Uterus (tissue), 4 donors: ENCODE data around the gene TLN1. TPM values are rescaled to one million over a fixed set of nuclear protein-coding genes. Genes with fewer than 3 reads are reported as not detected.

Experiments
- DNase-seq, 2 donors: peaks; one replicate each; pipeline ENCODE4 v3.0.0-alpha.2; 2019 to 2020
- H3K27ac ChIP-seq, 2 donors: fragments of 200-600 bp; sonication (generic); 1 replicate in 1 of 2; 2 replicates in 1 of 2; pipeline ENCODE4 v1.5.1; 2016 to 2018
- H3K27me3 ChIP-seq, 2 donors: fragments of 200-600 bp; sonication (generic); one replicate each; pipeline ENCODE4 v1.5.1; 2018 to 2019; ENCODE audit warnings: control low read depth in 1 of 2
- H3K36me3 ChIP-seq, 2 donors: fragments of 200-600 bp; sonication (generic); one replicate each; pipeline ENCODE4 v1.5.1; 2019; ENCODE audit warnings: control low read depth in 1 of 2
- H3K4me1 ChIP-seq, 2 donors: fragments of 200-600 bp; sonication (generic); one replicate each; pipeline ENCODE4 v1.5.1; 2018 to 2019; ENCODE audit warnings: control low read depth in 1 of 2
- H3K4me3 ChIP-seq, 2 donors: fragments of 200-600 bp; sonication (generic); 1 replicate in 1 of 2; 2 replicates in 1 of 2; pipeline ENCODE4 v1.5.1; 2018 to 2019; ENCODE audit warnings: mild to moderate bottlenecking in 1 of 2
- H3K9me3 ChIP-seq, 2 donors: fragments of 200-600 bp; sonication (generic); one replicate each; pipeline ENCODE4 v1.5.1; 2019; ENCODE audit warnings: control low read depth in 1 of 2
- POLR2A ChIP-seq, 2 donors: fragments of 450-650 bp; IDR thresholded peaks; one replicate each; pipeline ENCODE4 v1.6.1; 2016; ENCODE audit warnings: antibody characterized with exemption in 2 of 2, mild to moderate bottlenecking in 1 of 2, moderate library complexity in 1 of 2
- intact Hi-C: fragments of 100-400 bp; cut with DNase I; formaldehyde crosslinking; loops from one replicate; pipeline ENCODE4 v1.15.1; 2023; ENCODE audit warnings: low total_unique reads
- total RNA-seq, 4 donors: library from RNA; depleted of rRNA in 3 of 4; stranded (reverse); fragments of >200 nt in 3 of 4; gene quantifications; one replicate each; pipeline versions ENCODE4 v1.1.0 to v1.2.4, GENCODE V29; 2014 to 2023
- TF ChIP-seq, protein P1 (sequence below), 4 experiments: fragments of 200-600 bp in 2 of 4; fragments of 450-650 bp in 2 of 4; sonication (generic) in 2 of 4; IDR thresholded peaks; one replicate each; pipeline ENCODE4 v1.5.1; 2016 to 2019; ENCODE audit warnings: antibody characterized with exemption in 4 of 4, mild to moderate bottlenecking in 2 of 4, moderate library complexity in 1 of 4
- donor health status: DM: yes; HTN: yes; CAD: no.

The TLN1 gene
- total RNA-seq, 4 donors from 2014 or later = 202 to 540 (median 281) TPM

DNA sequence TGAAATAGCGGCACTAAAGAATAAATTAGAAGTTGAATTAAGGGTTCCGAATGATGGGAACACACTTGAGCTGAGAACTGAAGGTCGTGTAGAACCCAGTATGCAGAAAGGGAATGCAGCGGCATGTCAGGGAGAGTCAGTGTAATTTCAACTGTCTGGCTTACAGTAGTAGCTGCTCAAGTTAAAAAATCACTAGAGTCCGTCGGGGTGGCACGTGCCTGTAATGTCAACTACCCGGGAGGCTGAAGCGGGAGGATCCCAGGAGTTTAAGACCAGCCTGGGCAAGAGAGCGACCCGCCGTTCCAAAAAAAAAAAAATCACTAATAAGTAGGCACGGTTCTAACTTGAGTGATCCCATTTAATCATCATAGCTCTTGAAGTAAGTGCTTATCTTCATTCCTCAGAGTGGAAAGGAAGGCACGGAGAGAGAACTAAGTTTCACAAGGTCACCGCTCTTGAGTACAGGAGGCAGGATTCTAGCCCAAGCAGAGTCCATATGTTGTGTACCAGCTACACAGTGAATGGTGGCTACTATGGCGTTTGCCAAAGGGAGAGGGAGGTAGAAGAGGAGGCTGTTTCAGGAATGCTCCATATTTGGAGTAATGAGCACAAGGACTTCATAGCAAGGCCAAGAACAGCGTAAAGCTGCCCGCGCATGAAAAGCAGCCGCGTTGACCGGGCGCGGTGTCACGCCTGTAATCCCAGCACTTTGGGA is 75.0 kb downstream of the TLN1 start:
- TF ChIP-seq POLR2A (IDR thresholded peaks at IDR 0.05) = no peak
- TF ChIP-seq, protein P1, sequence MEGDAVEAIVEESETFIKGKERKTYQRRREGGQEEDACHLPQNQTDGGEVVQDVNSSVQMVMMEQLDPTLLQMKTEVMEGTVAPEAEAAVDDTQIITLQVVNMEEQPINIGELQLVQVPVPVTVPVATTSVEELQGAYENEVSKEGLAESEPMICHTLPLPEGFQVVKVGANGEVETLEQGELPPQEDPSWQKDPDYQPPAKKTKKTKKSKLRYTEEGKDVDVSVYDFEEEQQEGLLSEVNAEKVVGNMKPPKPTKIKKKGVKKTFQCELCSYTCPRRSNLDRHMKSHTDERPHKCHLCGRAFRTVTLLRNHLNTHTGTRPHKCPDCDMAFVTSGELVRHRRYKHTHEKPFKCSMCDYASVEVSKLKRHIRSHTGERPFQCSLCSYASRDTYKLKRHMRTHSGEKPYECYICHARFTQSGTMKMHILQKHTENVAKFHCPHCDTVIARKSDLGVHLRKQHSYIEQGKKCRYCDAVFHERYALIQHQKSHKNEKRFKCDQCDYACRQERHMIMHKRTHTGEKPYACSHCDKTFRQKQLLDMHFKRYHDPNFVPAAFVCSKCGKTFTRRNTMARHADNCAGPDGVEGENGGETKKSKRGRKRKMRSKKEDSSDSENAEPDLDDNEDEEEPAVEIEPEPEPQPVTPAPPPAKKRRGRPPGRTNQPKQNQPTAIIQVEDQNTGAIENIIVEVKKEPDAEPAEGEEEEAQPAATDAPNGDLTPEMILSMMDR (IDR thresholded peaks at IDR 0.05) = no peak
- peak in 1 of 2 donors; percentile 33 for DNase-seq
- Histone ChIP-seq H3K4me1 (peaks cover 0 to 6% of the 10 kb centered on the region in 2 donors), H3K4me3 (peak overlapping the region; percentile 31 to 100), H3K27ac (peak overlapping the region; percentile 96 to 99), H3K9me3 (no peaks in the 10 kb centered on the region), H3K36me3 (no peaks in the 10 kb centered on the region), H3K27me3 (no peaks in the 10 kb centered on the region)
- intact Hi-C loops = loop anchor here (5.0 kb wide), 1 partner anchor 75 kb away; the partner anchor contains the start of genes CREB3 and TLN1

DNA sequence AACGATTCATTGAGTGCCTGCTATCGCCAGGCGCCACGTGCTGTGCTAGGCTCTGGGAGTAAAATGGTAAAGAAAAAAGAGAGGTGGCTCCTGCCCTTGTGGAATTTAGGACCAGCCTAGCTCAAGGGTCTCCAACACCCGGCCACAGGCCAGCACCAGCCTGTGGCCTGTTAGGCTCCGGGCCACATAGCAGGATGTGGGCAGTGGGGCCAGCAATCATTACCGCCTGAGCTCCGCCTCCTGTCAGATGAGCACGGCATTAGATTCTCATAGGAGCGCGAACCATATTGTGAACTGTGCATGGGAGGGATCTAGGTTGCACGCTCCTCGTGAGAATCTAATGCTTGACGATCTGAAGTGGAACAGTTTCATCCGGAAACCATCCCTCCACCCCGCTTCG is 75.6 kb downstream of the TLN1 start:
- H3K4me3 ChIP-seq = no peak overlapping the region
- H3K36me3 ChIP-seq = no peaks in the 10 kb centered on the region
- H3K27ac ChIP-seq = peak overlapping the region; percentile 96 to 99
- intact Hi-C loops = loop anchor here (5.0 kb wide), 1 partner anchor 76 kb away; the partner anchor contains the start of genes CREB3 and TLN1
- H3K4me1 ChIP-seq = peaks cover 0 to 6% of the 10 kb centered on the region in 2 donors
- no peaks in the 10 kb centered on the region for H3K27me3 ChIP-seq
- H3K9me3 ChIP-seq = no peaks in the 10 kb centered on the region
- no peak for DNase-seq
- no peak for TF ChIP-seq POLR2A (IDR thresholded peaks at IDR 0.05)
- TF ChIP-seq, protein P1 (IDR thresholded peaks at IDR 0.05) = no peak

DNA sequence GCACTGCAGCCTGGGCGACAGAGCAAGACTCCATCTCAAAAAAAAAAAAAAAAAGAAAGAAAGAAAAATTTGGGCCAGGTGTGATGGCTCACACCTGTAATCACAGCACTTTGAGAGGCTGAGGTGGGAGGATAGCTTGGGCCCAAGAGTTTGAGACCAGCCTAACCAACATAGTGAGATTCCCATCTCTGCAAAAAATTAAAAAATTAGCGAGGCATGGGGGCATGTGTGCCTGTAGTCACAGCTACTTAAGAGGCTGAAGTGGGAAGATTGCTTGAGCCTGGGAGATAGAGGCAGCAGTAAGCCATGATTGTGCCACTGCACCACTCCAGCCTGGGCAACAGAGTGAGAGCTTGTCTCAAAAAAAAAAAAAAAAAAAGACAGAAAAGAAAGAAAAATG is 78.4 kb downstream of the TLN1 start:
- intact Hi-C loops = no loop called here

DNA sequence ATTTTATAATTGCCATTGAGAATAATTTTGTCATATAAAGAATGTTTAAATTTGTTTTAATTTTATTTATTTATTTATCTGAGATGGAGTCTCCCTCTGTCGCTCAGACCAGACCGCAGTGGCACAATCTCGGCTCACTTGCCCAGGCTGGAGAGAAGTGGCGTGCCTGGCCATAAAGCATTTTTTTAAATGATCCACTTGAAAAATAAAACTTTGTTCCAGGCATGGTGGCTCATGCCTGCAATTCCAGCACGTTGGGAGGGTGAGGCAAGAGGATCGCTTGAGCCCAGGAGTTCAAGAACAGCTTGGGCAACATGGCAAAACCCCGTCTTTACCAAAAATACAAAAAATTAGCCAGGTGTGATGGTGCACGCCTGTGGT is 79.2 kb downstream of the TLN1 start:
- Histone ChIP-seq H3K4me1 (no peaks in the 10 kb centered on the region), H3K9me3 (no peaks in the 10 kb centered on the region), H3K36me3 (no peaks in the 10 kb centered on the region), H3K4me3 (no peak overlapping the region), H3K27me3 (no peaks in the 10 kb centered on the region), H3K27ac (no peak overlapping the region)
- TF ChIP-seq, protein P1 (IDR thresholded peaks at IDR 0.05) = no peak
- no peak for TF ChIP-seq POLR2A (IDR thresholded peaks at IDR 0.05)
- no peak for DNase-seq
- intact Hi-C loops = no loop called here

More for the DNA sequence above, 78.4 kb downstream of the TLN1 start:
- no peaks in the 10 kb centered on the region for H3K4me1 ChIP-seq
- no peaks in the 10 kb centered on the region for H3K36me3 ChIP-seq
- no peaks in the 10 kb centered on the region for H3K9me3 ChIP-seq
- TF ChIP-seq POLR2A (IDR thresholded peaks at IDR 0.05) = no peak
- TF ChIP-seq, protein P1 (IDR thresholded peaks at IDR 0.05) = no peak
- peak in 1 of 2 donors; percentile 0 for DNase-seq
- H3K4me3 ChIP-seq = no peak overlapping the region
- no peaks in the 10 kb centered on the region for H3K27me3 ChIP-seq
- no peak overlapping the region for H3K27ac ChIP-seq

DNA sequence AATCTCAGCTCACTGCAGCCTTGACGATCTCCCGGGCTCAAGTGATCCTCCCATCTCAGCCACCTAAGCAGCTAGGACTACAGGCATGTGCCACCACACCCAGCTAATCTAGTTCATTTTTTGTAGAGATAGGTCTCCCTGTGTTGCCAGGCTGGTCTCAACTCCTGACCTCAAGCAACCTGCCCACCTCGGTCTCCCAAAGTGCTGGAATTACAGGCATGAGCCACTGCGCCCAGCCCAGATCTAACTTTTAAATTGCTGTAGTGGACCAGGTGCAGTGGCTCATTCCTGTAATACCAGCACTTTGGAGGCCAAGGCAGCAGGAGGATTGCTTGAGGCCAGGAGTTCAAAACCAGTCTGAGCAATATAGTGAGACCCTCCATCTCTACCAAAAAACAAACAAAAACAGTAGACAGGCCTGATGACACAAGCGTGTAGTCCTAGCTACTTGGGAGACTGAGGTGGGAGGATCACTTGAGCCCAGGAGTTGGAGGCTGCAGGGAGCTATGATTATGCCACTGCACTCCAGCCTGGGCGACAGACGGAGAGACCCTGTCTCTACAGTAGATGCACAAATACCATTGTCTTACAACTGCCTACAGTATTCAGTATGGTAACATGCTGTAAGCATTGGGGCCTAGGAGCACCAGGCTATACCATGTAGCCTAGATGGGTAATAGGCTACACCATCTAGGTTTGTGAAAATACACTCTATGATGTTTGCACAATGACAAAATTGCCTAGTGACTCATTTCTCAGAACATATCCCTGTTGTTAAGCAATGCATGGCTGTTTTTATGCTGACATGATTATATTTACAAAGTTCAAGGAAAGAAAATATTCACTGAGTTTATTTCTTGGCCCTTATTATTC is 79.8 kb downstream of the TLN1 start:
- intact Hi-C loops = no loop called here
- H3K27me3 ChIP-seq = no peaks in the 10 kb centered on the region
- H3K36me3 ChIP-seq = no peaks in the 10 kb centered on the region
- H3K9me3 ChIP-seq = no peaks in the 10 kb centered on the region
- no peak overlapping the region for H3K27ac ChIP-seq
- TF ChIP-seq, protein P1 (IDR thresholded peaks at IDR 0.05) = no peak
- no peak for TF ChIP-seq POLR2A (IDR thresholded peaks at IDR 0.05)
- no peaks in the 10 kb centered on the region for H3K4me1 ChIP-seq
- no peak overlapping the region for H3K4me3 ChIP-seq
- no peak for DNase-seq
